ENCODE data around the gene MEAF6.
"Not testable (repeated sequence)": the region's sequence is repeated elsewhere in the genome, so short reads cannot be mapped to it uniquely, and the experiment has no call there.

Gene MEAF6

DNA sequence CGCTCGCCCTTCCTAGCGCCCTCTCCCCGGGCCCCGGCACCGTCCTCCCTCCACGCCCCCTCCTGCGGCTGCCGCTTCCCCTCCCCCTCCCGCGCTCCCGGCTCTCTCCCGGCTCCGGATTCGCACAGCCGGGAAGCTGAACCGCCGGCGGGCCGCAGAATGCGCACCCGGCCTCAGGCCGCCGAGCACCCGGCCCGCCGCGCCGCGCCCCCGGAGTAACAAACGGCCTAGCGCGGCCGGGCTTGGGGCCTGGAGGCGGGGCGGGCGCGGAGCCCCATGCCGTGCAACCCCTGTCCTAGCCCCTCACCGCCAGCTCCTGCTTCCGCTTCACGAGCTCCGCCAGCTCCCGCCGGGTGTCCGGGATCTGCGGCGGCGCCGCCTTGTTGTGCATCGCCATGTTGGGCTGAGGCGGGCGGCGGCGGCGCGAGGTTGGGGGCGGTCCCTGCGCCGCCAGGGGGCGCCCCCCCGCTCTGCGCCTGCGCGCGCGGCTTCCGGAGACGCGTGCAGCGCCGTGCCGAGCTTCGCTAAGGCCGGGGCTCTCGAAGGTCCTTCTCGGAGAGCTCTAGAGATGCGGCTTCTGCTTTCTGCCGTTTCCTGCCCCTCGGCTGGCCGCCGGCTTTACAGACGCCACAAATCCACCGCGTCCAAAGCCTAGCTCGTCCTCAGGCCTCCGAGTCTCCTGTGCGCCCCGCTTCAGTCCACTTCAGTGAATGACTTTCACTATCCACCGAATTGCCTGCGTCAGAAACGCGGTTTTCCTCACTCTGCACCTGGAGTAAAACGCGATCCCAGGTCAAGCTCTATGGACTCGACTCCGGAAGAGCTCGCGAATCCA, at the start of gene MEAF6:
Gene MEAF6 (minus strand): TSS at position 417 of the 835 bp plus-strand sequence. CDS start 20 bp downstream, at position 397.
- DNase-seq (ENCODE audit: low spot score): peak; percentile 81

DNA sequence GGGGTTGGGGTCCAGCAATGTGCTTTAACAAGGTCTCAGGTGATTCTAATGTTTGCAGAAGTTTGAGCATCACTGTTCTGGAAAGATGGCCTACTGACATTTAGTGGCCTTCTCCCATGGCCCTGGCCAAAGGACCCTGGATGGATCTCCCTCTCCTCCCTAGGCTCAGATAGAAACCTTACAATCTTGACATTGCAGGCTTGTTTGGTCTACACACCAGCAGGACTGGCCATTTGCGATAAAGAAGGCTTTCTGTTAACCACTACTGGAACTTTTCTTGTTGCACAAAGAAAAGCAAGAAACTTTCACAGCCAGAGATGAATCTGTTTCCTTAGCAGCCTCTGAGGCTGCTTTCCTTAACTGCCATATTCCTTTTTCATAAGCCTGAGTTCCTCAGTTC, 48.4 kb upstream of the MEAF6 start:
- no peak for DNase-seq (ENCODE audit: low spot score)

DNA sequence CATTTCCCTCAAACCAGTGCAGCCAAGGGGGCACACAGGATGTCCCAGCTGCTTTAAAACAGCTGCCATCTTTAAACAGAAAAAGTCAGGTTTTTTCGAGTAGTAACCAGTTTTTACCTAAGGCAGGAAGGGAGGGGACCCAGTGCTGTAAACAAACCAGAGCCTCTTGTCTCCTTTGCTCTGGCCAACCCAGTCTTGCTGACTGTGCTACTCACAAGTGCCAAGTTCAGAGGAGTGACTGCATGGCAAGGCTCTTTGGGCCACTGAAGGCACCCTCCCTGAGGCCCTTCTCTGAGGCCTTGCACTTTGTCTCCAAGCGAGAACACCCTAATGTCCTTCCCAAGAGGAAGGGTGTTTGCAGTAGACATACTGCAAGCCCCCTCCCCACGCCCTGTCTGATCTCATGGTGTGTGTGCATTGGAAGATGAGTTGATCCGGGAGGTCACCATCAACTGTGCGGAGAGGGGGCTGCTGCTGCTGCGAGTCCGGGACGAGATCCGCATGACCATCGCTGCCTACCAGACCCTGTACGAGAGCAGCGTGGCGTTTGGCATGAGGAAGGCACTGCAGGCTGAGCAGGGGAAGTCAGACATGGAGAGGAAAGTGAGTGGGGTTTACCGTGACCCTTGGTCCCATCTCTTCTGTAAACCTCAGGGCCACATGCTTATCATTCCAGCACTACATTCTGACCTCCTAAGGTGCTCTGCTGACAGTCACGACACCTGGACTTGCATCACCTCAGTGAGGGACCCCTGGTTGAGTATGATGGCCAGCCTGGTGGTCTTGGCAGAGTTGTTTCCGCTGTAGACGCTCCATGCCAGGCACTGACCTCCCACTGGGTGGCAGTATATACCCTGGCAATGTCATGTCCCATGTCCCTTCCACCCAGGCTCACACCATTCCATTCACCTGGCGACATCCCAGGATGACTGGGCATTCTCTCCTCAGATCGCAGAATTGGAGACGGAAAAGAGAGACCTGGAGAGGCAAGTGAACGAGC, 46.9 kb upstream of the MEAF6 start:
- peak; percentile 27 for DNase-seq (ENCODE audit: low spot score)

DNA sequence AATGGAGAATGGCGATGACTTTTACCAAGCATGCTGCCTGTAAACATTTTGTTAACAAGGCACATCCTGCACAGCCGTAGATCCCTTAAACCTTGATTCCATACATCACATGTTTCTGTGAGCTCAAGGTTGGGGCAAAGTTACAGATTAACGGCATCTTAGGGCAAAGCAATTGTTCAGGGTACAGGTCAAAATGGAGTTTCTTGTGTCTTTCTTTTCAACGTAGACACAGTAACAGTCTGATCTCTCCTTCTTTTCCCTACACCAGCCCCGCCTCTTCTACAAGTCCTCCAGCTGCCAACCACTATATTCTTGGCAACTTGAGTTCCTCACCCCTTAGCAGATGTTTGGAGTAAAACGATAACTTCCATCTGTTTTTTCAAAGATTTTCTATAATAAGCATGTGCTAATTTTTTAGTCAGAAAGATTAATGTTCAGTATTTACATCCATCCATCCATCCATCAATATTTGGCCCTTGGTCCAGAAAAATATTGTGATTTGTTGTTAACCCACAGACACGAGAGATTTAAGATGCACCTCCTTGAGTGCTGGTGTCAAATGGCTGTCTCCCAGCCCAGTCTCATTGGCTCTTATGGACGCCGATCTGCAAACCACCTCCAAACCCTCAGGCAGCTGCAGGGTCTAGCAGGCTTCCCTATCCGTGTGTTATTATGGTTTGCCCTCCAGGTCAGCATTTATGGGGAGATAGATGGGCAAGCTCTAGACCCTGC, 46.0 kb upstream of the MEAF6 start:
- no peak for DNase-seq (ENCODE audit: low spot score)

DNA sequence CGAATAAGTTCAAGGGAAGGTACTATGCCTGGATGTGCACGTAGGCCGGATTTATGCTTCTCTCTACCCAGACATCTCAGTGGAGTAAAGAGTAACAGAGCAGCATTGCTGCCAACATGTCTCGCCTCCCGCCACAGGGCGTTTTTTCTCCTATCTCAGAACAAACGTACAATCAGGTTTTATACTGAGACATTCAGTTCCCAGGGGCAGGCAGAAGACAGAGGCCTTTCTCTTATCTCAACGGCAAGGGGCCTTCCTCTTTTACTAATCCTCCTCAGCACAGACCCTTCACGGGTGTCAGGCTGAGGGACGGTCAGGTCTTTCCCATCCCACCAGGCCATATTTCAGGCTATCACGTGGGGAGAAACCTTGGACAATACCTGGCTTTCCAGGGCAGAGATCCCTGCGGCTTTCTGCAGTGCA, 45.4 kb upstream of the MEAF6 start:
- not testable (repeated sequence) for DNase-seq (ENCODE audit: low spot score)

DNA sequence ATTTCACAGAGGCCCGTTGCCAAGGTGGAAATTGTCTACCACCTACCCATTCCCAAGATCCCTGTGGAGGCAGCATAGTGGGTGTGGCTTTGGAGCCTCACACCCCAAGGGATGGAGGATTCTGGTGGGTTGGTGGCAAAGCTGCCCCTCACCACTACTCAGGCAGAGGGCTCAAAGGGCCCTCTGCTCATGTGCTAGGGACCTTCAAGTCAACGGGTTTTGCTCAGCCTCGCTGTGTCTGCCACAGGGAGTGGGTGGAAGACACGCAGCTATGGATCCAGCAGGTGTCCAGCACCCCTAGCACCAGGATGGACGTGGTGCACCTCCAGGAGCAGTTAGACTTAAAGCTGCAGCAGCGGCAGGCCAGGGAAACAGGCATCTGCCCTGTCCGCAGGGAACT, 44.5 kb upstream of the MEAF6 start:
- no peak for DNase-seq (ENCODE audit: low spot score)

DNA sequence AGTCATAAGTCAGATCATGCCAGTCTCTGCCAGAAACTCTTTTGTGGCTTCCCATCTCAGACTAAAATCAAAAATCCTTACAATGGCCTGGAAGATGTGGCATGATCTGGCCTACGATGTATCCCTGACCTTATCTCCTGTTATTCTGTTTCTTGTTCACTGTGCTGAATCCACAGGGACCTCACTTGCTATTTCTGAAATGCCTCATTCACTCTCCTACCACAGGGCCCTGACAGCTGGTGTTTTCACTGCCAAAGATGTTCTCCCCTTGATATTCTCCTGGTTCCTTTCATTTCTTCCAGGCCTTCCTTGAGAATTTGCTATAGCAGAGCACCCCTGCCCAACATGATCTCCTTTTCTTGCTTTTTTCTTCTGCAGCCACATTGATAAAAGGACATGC, 43.8 kb upstream of the MEAF6 start:
- no peak for DNase-seq (ENCODE audit: low spot score)

DNA sequence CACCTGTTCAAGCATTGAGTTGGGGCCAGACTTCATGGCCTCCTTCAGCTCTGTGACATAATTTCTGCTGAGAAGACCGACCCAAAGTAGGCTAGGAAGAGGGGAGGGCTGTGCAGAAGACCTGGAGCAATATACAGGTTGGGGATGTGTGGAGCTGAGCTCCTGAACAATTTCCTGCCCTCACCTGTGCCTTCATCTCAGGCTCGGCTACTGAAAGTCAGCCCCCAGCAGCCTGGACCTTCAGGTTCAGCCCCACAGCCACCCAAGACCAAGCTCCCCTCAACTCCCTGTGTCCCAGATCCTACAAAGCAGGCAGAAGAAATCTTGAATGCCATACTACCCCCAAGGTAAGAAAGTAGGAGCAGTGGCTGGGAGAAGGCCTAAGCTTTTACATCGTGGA, 42.8 kb upstream of the MEAF6 start:
- DNase-seq (ENCODE audit: low spot score): no peak

DNA sequence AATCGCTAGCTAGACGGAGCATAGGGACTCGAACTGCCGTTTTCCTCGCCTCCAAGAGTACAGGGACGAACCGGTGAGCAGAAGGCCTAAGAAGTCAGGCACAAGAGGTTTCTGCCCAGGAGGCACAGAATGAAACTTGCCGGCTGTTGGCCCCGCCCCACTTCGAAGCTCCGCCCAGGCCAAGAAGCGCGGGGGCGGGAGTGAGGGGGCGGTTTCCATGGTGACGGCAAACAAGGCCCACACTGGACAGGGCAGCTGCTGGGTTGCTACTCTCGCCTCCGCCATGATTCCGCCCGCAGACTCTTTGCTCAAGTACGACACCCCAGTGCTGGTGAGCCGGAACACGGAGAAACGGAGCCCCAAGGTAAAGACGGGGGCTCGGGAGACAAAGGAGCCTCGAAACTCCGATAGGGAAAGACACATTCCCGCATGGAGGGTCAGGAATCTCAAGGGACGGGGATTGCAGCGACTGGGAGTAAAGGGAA, 42.2 kb upstream of the MEAF6 start, which contains the start of gene DNALI1:
Gene DNALI1 (plus strand): TSS at position 229 of the 485 bp plus-strand sequence. CDS start 55 bp downstream, at position 284.
- no peak for DNase-seq (ENCODE audit: low spot score)

DNA sequence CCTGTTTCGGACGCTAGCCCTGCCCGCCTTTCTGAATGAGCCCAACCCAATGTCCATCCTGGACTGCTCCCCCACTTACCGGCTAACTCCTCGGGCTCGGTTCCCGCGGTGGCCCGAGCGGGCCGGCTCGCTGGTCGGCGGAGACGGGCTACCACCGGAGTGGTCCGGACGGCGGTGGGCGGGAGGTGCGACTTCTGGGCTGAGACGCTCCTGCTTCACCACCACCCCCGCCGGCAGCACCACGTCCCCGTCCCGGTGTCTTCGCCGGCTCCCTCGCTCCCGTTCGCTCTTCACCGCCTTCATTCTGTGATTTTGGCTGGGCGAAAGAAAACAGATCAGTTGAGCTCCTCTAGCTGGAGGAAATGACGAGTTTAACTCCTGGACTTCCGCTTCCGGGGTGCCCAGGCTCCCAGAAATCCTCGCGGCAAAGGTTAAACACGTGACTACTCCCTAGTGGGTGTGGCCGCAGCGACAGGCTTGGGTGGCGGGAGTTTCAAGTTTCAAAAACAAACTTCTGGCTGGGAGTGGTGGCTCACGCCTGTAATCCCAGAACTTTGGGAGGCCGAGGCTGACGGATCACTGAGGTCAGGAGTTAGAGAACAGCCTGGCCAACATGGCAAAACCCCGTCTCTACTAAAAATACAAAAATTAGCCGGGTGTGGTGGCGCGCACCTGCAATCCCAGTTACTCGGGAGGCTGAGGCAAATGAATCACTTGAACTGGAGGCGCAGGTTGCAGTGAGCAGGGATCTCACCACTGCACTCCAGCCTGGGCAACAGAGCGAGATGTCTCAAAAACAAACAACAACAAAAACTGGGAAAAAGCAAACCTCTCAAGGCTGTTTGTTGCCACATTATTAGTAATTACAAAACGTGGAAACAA, 39.6 kb upstream of the MEAF6 start, which contains the start of gene SNIP1:
Gene SNIP1 (minus strand): TSS at position 367 of the 882 bp plus-strand sequence. CDS start 64 bp downstream, at position 303.
- peak; percentile 93 for DNase-seq (ENCODE audit: low spot score)

DNA sequence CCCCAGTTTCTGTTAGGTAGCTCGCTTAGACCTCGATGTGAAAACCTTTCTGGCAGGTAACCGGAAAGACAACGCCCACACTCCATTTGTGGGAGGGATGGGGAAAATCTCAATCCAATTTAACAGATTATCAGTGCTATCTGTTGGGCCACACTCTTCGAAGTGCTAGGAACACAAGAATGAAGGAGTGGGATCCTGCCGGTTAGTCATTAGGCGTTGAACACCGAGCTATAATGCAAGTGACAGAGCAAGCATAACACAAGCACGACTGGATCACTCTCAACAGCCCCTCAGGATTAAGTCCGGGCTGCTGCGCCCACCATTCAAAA, 39.0 kb upstream of the MEAF6 start:
- no peak for DNase-seq (ENCODE audit: low spot score)

DNA sequence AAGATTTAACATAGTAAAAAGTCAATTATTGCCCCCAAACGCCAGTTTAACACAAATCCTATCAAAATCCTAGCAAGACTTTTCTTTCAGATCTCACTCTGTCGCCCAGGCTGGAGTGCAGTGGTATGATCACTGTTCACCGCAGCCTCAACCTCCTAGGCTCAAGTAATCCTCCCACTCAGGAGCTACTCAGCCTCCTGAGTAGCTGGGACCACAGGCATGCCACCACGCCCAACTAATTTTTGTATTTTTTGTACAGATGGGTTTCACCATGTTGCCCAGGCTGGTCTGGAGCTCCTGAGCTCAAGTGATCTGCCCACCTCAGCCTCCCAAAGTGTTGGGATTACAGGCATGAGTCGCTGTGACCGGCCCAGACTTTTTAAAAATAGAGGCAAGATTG, 34.8 kb upstream of the MEAF6 start:
- DNase-seq (ENCODE audit: low spot score): no peak

DNA sequence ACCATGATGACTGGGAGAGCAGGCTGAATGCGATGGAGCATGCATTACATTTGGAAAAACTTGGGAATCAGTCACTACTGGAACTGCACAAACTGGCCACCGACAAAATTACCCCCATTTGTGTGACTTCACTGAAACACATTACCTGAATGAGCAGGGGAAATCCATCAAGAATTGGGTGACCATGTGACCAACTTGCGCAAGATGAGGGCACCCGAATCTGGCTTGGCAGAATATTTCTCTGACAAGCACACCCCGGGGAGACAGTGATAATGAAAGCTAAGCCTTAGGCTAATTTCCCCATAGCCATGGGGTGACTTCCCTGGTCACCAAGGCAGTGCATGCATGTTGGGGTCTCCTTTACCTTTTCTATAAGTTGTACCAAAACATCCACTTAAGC, 30.5 kb upstream of the MEAF6 start:
- no peak for DNase-seq (ENCODE audit: low spot score)

DNA sequence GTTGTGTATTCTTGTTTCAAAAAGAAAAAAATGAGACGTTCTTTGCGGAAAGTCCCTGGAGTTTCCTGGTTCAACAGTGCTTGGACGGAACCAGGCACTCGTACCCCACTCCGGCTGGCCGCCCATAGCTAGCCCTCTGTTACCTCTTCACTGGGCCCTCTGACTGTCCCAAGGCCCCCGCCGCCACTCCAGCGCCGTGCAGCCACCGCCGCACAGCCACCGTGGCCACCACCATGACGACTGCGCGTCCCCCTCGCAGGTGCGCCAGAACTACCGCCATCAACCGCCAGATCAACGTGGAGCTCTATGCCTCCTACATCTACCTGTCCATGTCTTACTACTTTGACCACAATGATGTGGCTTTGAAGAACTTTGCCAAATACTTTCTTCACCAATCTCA, 30.0 kb upstream of the MEAF6 start:
- DNase-seq (ENCODE audit: low spot score): no peak

DNA sequence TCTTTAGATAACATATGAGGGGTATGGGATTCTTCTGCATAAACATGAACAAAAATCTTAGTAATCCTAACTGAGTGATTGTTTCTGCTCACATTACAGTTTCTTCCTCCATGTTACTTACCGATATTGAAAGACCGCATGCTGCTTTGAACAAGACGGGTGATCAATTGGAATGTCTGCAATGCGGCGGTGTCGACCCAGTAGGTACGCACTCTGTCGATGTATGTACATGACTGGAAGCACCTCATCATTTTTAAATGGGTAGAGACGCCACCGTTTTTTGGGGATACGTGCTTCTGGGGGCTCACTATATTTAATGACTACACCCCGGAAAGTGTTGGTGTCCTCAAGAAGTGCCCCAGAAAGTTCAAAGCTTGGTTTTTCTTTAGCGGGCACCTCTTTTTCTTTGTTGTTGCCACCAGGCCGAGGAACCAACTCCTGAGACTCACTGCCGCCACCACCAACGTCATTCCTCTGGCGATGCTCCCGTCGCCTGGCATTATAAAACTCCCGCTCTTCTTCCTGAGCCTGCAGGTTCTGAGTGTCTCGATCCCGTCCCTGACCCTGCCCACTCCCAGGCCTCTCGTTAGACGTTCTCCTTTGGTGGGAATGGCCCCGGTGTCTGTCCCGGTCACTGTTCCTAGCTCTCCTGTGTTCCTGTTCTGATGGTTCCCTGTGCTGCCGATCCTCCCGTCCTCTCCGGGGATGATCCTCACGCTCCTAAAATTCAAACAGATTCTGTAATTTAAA, 25.6 kb upstream of the MEAF6 start:
- DNase-seq (ENCODE audit: low spot score): no peak

DNA sequence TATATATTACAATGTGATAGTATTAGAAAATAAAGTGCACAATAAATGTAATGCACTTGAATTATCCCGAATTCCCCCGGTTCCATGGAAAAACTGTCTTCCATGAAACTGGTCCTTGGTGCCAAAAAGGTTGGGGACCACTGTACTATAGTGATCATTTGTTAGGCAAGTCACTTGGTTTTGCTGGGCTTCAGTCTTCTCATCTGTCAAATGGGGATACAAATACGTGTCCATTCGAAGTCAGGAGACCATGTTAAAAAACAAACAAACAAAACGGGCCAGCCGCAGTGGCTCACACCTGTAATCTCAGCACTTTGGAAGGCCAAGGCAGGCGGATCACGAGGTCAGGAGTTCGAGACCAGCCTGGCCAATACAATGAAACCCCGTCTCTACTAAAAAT, 24.6 kb upstream of the MEAF6 start:
- DNase-seq (ENCODE audit: low spot score): not testable (repeated sequence)

DNA sequence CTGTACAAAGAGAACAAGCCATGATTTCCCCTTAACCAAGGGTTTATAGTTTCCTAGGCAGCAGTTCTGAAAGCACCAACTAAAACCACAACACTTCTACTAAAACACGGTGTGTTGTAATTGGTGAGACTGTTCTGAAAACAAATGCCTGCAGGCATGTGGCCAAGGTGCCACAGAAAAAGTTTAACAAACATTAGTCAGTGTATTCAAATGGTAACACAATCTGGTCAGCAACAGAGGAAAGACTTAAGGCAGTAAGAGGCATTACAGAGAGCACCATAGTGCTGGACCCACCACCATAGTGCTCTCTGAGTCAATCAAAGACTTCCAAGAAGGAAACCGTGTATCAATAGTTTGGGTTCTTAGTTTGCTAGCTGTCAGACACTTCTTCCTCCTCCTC, 22.8 kb upstream of the MEAF6 start:
- no peak for DNase-seq (ENCODE audit: low spot score)

DNA sequence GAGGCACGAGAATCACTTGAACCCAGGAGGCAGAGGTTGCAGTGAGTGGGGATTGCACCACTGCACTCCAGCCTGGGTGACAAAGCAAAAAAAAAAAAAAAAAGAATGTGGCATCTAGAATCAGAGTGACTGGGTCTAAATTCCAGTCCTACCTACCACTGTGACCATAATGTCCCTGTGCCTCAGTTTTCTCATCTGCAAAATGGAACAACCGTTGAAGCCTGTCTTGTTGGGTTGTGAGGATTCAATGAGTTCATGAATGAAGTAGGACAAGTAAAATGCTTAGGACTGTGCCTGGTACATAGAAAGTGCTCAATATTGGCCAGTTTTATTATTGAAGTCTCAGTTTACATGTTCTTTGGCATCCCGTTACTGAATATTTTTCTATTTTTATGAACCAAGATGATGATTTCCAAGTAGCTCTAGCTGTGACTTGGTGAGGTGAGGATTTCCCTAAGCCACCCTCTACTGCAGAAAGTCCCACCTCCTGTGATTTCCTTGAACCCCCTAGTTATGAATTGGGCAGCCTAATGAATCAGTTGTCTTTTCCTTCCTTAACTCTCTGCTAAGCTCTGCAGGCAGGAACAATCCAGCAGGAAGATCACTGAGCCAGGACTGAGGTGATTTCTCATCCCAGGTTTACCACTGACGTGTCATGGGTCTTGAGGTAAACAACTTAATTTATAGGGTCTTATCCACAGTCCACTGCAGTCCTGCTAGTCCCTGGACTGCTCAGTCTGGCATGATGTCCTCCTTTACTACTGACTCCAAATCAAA, 18.9 kb upstream of the MEAF6 start:
- DNase-seq (ENCODE audit: low spot score): no peak
